ENCODE measurements around the gene CDKL5.

DNA sequence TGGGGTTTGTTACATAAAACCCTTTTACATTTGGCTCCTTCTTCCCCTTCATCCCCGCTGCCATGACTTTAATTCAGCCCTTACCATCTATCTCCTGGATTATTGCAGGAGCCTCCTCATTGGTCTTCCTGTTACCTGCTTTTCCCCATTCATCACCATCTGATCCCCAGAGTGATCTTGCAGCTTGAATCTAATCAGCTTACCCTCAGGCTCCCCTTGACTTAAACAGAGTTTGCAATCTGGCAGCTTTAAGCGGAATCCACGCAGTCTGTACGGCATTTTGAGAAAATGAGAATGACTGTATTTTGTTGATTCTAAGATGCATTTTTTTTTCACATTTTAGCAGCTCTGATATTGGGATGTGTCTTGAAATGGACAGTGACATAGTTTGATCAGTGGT, 267.1 kb downstream of the CDKL5 start:
- TF ChIP-seq, protein P1, sequence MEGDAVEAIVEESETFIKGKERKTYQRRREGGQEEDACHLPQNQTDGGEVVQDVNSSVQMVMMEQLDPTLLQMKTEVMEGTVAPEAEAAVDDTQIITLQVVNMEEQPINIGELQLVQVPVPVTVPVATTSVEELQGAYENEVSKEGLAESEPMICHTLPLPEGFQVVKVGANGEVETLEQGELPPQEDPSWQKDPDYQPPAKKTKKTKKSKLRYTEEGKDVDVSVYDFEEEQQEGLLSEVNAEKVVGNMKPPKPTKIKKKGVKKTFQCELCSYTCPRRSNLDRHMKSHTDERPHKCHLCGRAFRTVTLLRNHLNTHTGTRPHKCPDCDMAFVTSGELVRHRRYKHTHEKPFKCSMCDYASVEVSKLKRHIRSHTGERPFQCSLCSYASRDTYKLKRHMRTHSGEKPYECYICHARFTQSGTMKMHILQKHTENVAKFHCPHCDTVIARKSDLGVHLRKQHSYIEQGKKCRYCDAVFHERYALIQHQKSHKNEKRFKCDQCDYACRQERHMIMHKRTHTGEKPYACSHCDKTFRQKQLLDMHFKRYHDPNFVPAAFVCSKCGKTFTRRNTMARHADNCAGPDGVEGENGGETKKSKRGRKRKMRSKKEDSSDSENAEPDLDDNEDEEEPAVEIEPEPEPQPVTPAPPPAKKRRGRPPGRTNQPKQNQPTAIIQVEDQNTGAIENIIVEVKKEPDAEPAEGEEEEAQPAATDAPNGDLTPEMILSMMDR (IDR thresholded peaks at IDR 0.05), result no peak
- TF ChIP-seq POLR2A (IDR thresholded peaks at IDR 0.05), result no peak
